K562 (cell line): ENCODE measurements around the gene SEL1L. TPM values are rescaled to one million over a fixed set of nuclear protein-coding genes. Genes with fewer than 3 reads are reported as not detected.

ENCODE experiments used
- ATAC-seq: fragments of 200-7000 bp; cut with Tn5 transposase; 3 replicates; pipeline ENCODE4 v1.9.1; 2020; ENCODE audit warnings: moderate library complexity
- BruUV-seq: library from RNA; stranded (reverse); fragments of 400-500 nt; replicated peaks from 2 replicates; lab custom pipeline; 2021; lab: Mats Ljungman, UMichigan
- CTCF ChIA-PET: fragments of 300-600 bp; formaldehyde crosslinking; extraction: SDS; loops from one replicate; lab custom pipeline; 2021; ENCODE audit warnings: low intra/inter-chr PET ratio; lab: Yijun Ruan, JAX
- POLR2A ChIA-PET: fragments of 300-600, 350-650 bp; sonication (Branson Sonifier 250); formaldehyde crosslinking; extraction: SDS; loops from one replicate; lab custom pipeline; 2021; ENCODE audit warnings: antibody characterized with exemption, inconsistent platforms; lab: Yijun Ruan, JAX
- DNase-seq, 4 experiments: peaks; one replicate each; pipeline versions ENCODE4 v3.0.0 to v3.0.0-alpha.2; 2011 to 2018; ENCODE audit warnings: low spot score in 3 of 4, mixed read lengths in 3 of 4; ENCODE audit errors: extremely low read depth in 1 of 4
- FAIRE-seq: peaks from 2 replicates; lab custom pipeline; 2011; peaks lifted over from hg19 to GRCh38; lab: Jason Lieb, UNC
- H2AFZ ChIP-seq: 2 replicates; pipeline ENCODE4 v1.6.0; 2011; ENCODE audit warnings: low read depth, low read length, control low read depth, inconsistent platforms
- H3K27ac ChIP-seq: fragments of 200-600 bp; 3 replicates; pipeline ENCODE4 v1.8.0; 2011; ENCODE audit warnings: low read depth, mild to moderate bottlenecking, control low read depth, inconsistent platforms, low read length, moderate library complexity, mixed read lengths; ENCODE audit errors: extremely low read depth
- H3K27me3 ChIP-seq, 2 experiments: fragments of 300-600 bp in 1 of 2; 2 replicates in 1 of 2; 3 replicates in 1 of 2; pipeline versions ENCODE4 v1.6.0 to v1.8.0; 2011; ENCODE audit warnings: inconsistent platforms in 2 of 2, low read length in 2 of 2, mild to moderate bottlenecking in 1 of 2, mixed read lengths in 1 of 2, moderate library complexity in 1 of 2; ENCODE audit not compliant: control insufficient read depth in 2 of 2, insufficient read depth in 2 of 2
- H3K36me3 ChIP-seq: fragments of 300-600 bp; 3 replicates; pipeline ENCODE4 v1.8.0; 2011; ENCODE audit warnings: mild to moderate bottlenecking, low read length, inconsistent platforms; ENCODE audit not compliant: control insufficient read depth, insufficient read depth
- H3K4me1 ChIP-seq, 2 experiments: fragments of 200-600 bp in 1 of 2; replicated peaks in 1 of 2; 2 replicates in 1 of 2; 3 replicates in 1 of 2; pipeline versions ENCODE4 v1.5.1 to v1.8.0; 2011; ENCODE audit warnings: inconsistent platforms in 2 of 2, low read length in 2 of 2, mild to moderate bottlenecking in 1 of 2, mixed read lengths in 1 of 2, moderate library complexity in 1 of 2; ENCODE audit not compliant: control insufficient read depth in 2 of 2, insufficient read depth in 2 of 2
- H3K4me2 ChIP-seq: 2 replicates; pipeline ENCODE4 v1.6.1; 2011; ENCODE audit warnings: low read length, control low read depth, inconsistent platforms, mixed read lengths; ENCODE audit not compliant: insufficient read depth
- H3K4me3 ChIP-seq: fragments of 200-600 bp; sonication (generic), shearing (Covaris generic); 2 replicates; pipeline ENCODE4 v1.5.1; 2016; ENCODE audit warnings: control low read depth, inconsistent platforms
- H3K79me2 ChIP-seq: fragments of 200-600 bp; 3 replicates; pipeline ENCODE4 v1.8.0; 2011; ENCODE audit warnings: low read length, inconsistent platforms; ENCODE audit not compliant: control insufficient read depth, insufficient read depth
- H3K9ac ChIP-seq, 2 experiments: 2 replicates each; pipeline versions ENCODE4 v1.6.0 to v1.6.1; 2011; ENCODE audit warnings: low read depth in 2 of 2, low read length in 2 of 2, control low read depth in 1 of 2, inconsistent platforms in 1 of 2, mild to moderate bottlenecking in 1 of 2, mixed read lengths in 1 of 2; ENCODE audit not compliant: insufficient read depth in 1 of 2
- H3K9me1 ChIP-seq: one replicate; pipeline ENCODE4 v1.6.0; 2011; ENCODE audit warnings: inconsistent platforms, mild to moderate bottlenecking, low read length, moderate library complexity; ENCODE audit not compliant: control insufficient read depth, insufficient read depth
- H3K9me3 ChIP-seq: replicated peaks from 2 replicates; pipeline ENCODE4 v1.5.1; 2011; ENCODE audit warnings: low read depth, low read length, inconsistent platforms; ENCODE audit not compliant: control insufficient read depth, insufficient read depth
- H4K20me1 ChIP-seq: replicated peaks from 2 replicates; pipeline ENCODE4 v1.6.1; 2011; ENCODE audit warnings: low read length, inconsistent platforms, mixed read lengths; ENCODE audit not compliant: control insufficient read depth, insufficient read depth
- ARID1B ChIP-seq: fragments of 450-650 bp; IDR thresholded peaks from 2 replicates; pipeline ENCODE4 v1.6.1; 2016; ENCODE audit warnings: antibody characterized with exemption, mild to moderate bottlenecking, inconsistent platforms
- BRF1 ChIP-seq: IDR thresholded peaks from 3 replicates; pipeline ENCODE4 v1.6.1; 2011; ENCODE audit warnings: borderline replicate concordance, mild to moderate bottlenecking; ENCODE audit not compliant: insufficient read length; ENCODE audit errors: extremely low read depth
- CBFB ChIP-seq: sonication (generic); formaldehyde crosslinking; IDR thresholded peaks from 2 replicates; pipeline ENCODE4 v1.4.0; 2020; ENCODE audit warnings: mild to moderate bottlenecking, missing genetic modification reagents
- CXXC5 ChIP-seq: fragments of 250-450 bp; sonication (Bioruptor Pico); IDR thresholded peaks from 2 replicates; pipeline ENCODE4 v1.8.0; 2022; ENCODE audit warnings: inconsistent platforms, mild to moderate bottlenecking, moderate library complexity
- HLTF ChIP-seq: fragments of 450-650 bp; IDR thresholded peaks from 2 replicates; pipeline ENCODE4 v1.6.1; 2016
- KLF6 ChIP-seq: fragments of 250-450 bp; sonication (Bioruptor Pico); IDR thresholded peaks from 2 replicates; pipeline ENCODE4 v1.4.0; 2020; ENCODE audit warnings: mild to moderate bottlenecking, moderate library complexity, borderline replicate concordance
- MTF1 ChIP-seq: fragments of 250-450 bp; sonication (Bioruptor Pico); IDR thresholded peaks from 2 replicates; pipeline ENCODE4 v1.9.0; 2021; ENCODE audit warnings: moderate library complexity, mild to moderate bottlenecking, inconsistent platforms, borderline replicate concordance
- NEUROD1 ChIP-seq: fragments of 150-350 bp; IDR thresholded peaks from 2 replicates; pipeline ENCODE4 v1.6.1; 2014; ENCODE audit warnings: borderline replicate concordance, low read length, low read depth; ENCODE audit not compliant: partially characterized antibody
- NFATC3 ChIP-seq: fragments of 450-650 bp; IDR thresholded peaks from 2 replicates; pipeline ENCODE4 v1.6.1; 2017; ENCODE audit warnings: mild to moderate bottlenecking
- PRPF4 ChIP-seq: fragments of 200-400 bp; formaldehyde crosslinking; IDR thresholded peaks from one replicate; pipeline ENCODE4 v1.6.1; 2017; ENCODE audit warnings: low read length, low read depth, mild to moderate bottlenecking; ENCODE audit not compliant: insufficient read depth, poor library complexity, severe bottlenecking
- SREBF2 ChIP-seq: sonication (generic); formaldehyde crosslinking; IDR thresholded peaks from 2 replicates; pipeline ENCODE4 v1.4.0; 2020; ENCODE audit warnings: mild to moderate bottlenecking, missing genetic modification reagents
- WGBS: fragments of 100-300 bp; shearing (Covaris generic); methylation state at CpG from one replicate; pipeline ENCODE4 v1.1.6; 2016; ENCODE audit warnings: low coverage, mixed read lengths; ENCODE audit not compliant: insufficient coverage; ENCODE audit errors: missing lambda C conversion rate; 5-methylcytosine and 5-hydroxymethylcytosine counted together
- in situ Hi-C: fragments of 300-500 bp; cut with MboI; formaldehyde crosslinking; loops from 4 replicates; pipeline ENCODE4 v1.15.0; 2018; ENCODE audit warnings: inconsistent platforms, mixed read lengths
- intact Hi-C: fragments of 100-400 bp; cut with micrococcal nuclease; formaldehyde crosslinking; loops from 2 replicates; pipeline ENCODE4 v1.14.2; 2022
- polyA plus RNA-seq, 8 experiments: library from polyadenylated mRNA; depleted of rRNA in 4 of 8; stranded (reverse) in 5 of 8; unstranded in 3 of 8; fragments of >200 nt; fragmentation: Nextera tagmentation in 2 of 8; fragmentation: Illumina TruSeq in 1 of 8; extraction: Ambion mirVana in 2 of 8; extraction: Trizol in 1 of 8; gene quantifications; 2 replicates each; pipeline versions ENCODE4 v1.2.1 to v1.2.3, GENCODE V29; 2011 to 2014; ENCODE audit warnings: inconsistent platforms in 1 of 8, missing spikeins in 1 of 8
- total RNA-seq, 7 experiments: library from RNA; depleted of rRNA in 6 of 7; stranded (reverse); fragments of >200 nt in 6 of 7; fragmentation: Illumina TruSeq in 2 of 7; extraction: Trizol in 2 of 7; gene quantifications; 2 replicates each; pipeline versions ENCODE4 v1.2.1 to v1.2.3, GENCODE V29; 2011 to 2021; ENCODE audit warnings: low replicate concordance in 1 of 7
- TF ChIP-seq, protein P1 (sequence below): sonication (generic); formaldehyde crosslinking; IDR thresholded peaks from 2 replicates; pipeline ENCODE4 v1.8.0; 2023; ENCODE audit warnings: missing genetic modification reagents, mild to moderate bottlenecking, borderline replicate concordance
- TF ChIP-seq, protein P2 (sequence below): fragments of 250-450 bp; sonication (Bioruptor Pico); IDR thresholded peaks from 2 replicates; pipeline ENCODE4 v1.8.0; 2021; ENCODE audit warnings: moderate library complexity, mild to moderate bottlenecking, inconsistent platforms
- TF ChIP-seq, protein P3 (sequence below), 2 experiments: IDR thresholded peaks; 2 replicates each; pipeline ENCODE4 v1.6.1; 2011; ENCODE audit warnings: borderline replicate concordance in 1 of 2, control low read depth in 1 of 2, low read depth in 1 of 2, low read length in 1 of 2, mild to moderate bottlenecking in 1 of 2, mixed read lengths in 1 of 2, moderate library complexity in 1 of 2; ENCODE audit not compliant: insufficient read depth in 1 of 2, insufficient read length in 1 of 2, poor library complexity in 1 of 2, severe bottlenecking in 1 of 2; ENCODE audit errors: extremely low read depth in 1 of 2

SEL1L gene
- total and polyA plus RNA-seq, 9 of the 15 experiments (the other 6 are each of a cell fraction or from before 2014, with no cell fraction given), result 7.7 to 21.1 (median 13.6) TPM

DNA sequence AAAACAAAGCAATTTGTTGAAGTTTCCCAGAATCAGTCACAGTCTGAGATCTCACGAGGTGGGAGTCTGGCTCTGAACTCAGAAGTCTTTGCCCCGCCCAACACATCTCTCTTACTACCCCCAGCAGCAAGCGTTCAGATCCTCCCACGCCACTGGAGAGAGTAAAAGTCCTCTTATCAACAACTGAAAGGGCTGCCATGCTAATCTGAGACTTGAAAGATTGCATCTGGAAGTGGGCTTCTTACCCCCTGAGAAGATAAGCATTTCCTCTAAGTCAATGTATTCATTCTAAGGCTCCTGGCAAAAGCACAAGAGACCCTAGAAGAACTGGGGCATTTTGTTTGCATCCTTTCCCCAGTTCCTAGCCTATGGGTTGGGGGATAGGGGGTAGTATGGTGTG, 99.4 kb downstream of the SEL1L start:
- Histone ChIP-seq H3K27ac (peak overlapping the region; percentile 69), H3K9me1 (no peaks in the 10 kb centered on the region), H3K27me3 (no peaks in the 10 kb centered on the region), H4K20me1 (no peaks in the 10 kb centered on the region), H3K9me3 (no peaks in the 10 kb centered on the region), H3K79me2 (peaks cover 76% of the 10 kb centered on the region), H3K36me3 (peaks cover 17% of the 10 kb centered on the region), H3K9ac (peak overlapping the region; percentile 42 to 74; a peak in 3 of 4 replicates), H2AFZ (no peak overlapping the region), H3K4me2 (peak overlapping the region; percentile 92), H3K4me3 (peak overlapping the region; percentile 59), H3K4me1 (peaks cover 29 to 52% of the 10 kb centered on the region in 2 experiments)
- CTCF ChIA-PET, result no interaction called here
- POLR2A ChIA-PET, result no interaction called here
- 3% methylated on average over 4 of the region's 4 CpGs for WGBS
- intact Hi-C loops, result loop anchor here (2.0 to 5.0 kb wide), 2 partner anchors 19 to 132 kb away; no protein-coding TSS in a partner anchor
- in situ Hi-C loops, result no loop called here
- no TSS peak for BruUV-seq
- ATAC-seq (peak; percentile 51), FAIRE-seq (peak; percentile 82), DNase-seq (peak; percentile 42 to 87 (median 48))
- no peak for TF ChIP-seq NFATC3
- TF ChIP-seq, protein P1, sequence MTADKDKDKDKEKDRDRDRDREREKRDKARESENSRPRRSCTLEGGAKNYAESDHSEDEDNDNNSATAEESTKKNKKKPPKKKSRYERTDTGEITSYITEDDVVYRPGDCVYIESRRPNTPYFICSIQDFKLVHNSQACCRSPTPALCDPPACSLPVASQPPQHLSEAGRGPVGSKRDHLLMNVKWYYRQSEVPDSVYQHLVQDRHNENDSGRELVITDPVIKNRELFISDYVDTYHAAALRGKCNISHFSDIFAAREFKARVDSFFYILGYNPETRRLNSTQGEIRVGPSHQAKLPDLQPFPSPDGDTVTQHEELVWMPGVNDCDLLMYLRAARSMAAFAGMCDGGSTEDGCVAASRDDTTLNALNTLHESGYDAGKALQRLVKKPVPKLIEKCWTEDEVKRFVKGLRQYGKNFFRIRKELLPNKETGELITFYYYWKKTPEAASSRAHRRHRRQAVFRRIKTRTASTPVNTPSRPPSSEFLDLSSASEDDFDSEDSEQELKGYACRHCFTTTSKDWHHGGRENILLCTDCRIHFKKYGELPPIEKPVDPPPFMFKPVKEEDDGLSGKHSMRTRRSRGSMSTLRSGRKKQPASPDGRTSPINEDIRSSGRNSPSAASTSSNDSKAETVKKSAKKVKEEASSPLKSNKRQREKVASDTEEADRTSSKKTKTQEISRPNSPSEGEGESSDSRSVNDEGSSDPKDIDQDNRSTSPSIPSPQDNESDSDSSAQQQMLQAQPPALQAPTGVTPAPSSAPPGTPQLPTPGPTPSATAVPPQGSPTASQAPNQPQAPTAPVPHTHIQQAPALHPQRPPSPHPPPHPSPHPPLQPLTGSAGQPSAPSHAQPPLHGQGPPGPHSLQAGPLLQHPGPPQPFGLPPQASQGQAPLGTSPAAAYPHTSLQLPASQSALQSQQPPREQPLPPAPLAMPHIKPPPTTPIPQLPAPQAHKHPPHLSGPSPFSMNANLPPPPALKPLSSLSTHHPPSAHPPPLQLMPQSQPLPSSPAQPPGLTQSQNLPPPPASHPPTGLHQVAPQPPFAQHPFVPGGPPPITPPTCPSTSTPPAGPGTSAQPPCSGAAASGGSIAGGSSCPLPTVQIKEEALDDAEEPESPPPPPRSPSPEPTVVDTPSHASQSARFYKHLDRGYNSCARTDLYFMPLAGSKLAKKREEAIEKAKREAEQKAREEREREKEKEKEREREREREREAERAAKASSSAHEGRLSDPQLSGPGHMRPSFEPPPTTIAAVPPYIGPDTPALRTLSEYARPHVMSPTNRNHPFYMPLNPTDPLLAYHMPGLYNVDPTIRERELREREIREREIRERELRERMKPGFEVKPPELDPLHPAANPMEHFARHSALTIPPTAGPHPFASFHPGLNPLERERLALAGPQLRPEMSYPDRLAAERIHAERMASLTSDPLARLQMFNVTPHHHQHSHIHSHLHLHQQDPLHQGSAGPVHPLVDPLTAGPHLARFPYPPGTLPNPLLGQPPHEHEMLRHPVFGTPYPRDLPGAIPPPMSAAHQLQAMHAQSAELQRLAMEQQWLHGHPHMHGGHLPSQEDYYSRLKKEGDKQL (CRISPR knock-in tag), result no peak
- no peak for TF ChIP-seq HLTF
- TF ChIP-seq BRF1, result no peak
- TF ChIP-seq SREBF2, result no peak
- TF ChIP-seq PRPF4, result no peak
- TF ChIP-seq CBFB (CRISPR knock-in tag), result no peak
- peak; percentile 8; the same call in 1 of the 2 replicates for TF ChIP-seq CXXC5 (CRISPR knock-in tag)
- TF ChIP-seq MTF1 (CRISPR knock-in tag), result no peak
- TF ChIP-seq, protein P2, sequence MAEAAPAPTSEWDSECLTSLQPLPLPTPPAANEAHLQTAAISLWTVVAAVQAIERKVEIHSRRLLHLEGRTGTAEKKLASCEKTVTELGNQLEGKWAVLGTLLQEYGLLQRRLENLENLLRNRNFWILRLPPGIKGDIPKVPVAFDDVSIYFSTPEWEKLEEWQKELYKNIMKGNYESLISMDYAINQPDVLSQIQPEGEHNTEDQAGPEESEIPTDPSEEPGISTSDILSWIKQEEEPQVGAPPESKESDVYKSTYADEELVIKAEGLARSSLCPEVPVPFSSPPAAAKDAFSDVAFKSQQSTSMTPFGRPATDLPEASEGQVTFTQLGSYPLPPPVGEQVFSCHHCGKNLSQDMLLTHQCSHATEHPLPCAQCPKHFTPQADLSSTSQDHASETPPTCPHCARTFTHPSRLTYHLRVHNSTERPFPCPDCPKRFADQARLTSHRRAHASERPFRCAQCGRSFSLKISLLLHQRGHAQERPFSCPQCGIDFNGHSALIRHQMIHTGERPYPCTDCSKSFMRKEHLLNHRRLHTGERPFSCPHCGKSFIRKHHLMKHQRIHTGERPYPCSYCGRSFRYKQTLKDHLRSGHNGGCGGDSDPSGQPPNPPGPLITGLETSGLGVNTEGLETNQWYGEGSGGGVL (CRISPR knock-in tag), result no peak
- peak; percentile 60 for TF ChIP-seq NEUROD1
- TF ChIP-seq KLF6 (CRISPR knock-in tag), result no peak
- TF ChIP-seq, protein P3, sequence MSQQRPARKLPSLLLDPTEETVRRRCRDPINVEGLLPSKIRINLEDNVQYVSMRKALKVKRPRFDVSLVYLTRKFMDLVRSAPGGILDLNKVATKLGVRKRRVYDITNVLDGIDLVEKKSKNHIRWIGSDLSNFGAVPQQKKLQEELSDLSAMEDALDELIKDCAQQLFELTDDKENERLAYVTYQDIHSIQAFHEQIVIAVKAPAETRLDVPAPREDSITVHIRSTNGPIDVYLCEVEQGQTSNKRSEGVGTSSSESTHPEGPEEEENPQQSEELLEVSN (IDR thresholded peaks at IDR 0.05; ENCODE audit: borderline replicate concordance in 1 of 2, extremely low read depth in 1 of 2, insufficient read depth in 1 of 2, insufficient read length in 1 of 2, low read depth in 1 of 2, low read length in 1 of 2, poor library complexity in 1 of 2, severe bottlenecking in 1 of 2), result no peak
- peak; percentile 87 for TF ChIP-seq ARID1B
